HepG2 (cell line): ENCODE data around the gene TSKU. TPM values are rescaled to one million over a fixed set of nuclear protein-coding genes. Genes with fewer than 3 reads are reported as not detected.

Experiments
- ATF6 ChIP-seq: sonication (generic); formaldehyde crosslinking; conservative IDR thresholded peaks from 2 replicates; pipeline ENCODE4 v1.4.0; 2020; ENCODE audit warnings: missing genetic modification reagents
- BATF2 ChIP-seq: sonication (generic); formaldehyde crosslinking; IDR thresholded peaks from 2 replicates; pipeline ENCODE4 v1.8.0; 2022; ENCODE audit warnings: mild to moderate bottlenecking, missing genetic modification reagents, moderate library complexity
- CEBPG ChIP-seq: IDR thresholded peaks from 2 replicates; pipeline ENCODE4 v1.6.1; 2016
- HMG20B ChIP-seq: conservative IDR thresholded peaks from 2 replicates; pipeline ENCODE4 v1.6.1; 2016; ENCODE audit warnings: missing genetic modification reagents, missing compliant biosample characterization
- MEIS2 ChIP-seq: sonication (generic); formaldehyde crosslinking; IDR thresholded peaks from 2 replicates; pipeline ENCODE4 v1.9.0; 2021; ENCODE audit warnings: mild to moderate bottlenecking, missing genetic modification reagents
- NCOA2 ChIP-seq: sonication (generic); formaldehyde crosslinking; IDR thresholded peaks from 2 replicates; pipeline ENCODE4 v1.8.0; 2022; ENCODE audit warnings: inconsistent platforms
- THAP9 ChIP-seq: sonication (generic); formaldehyde crosslinking; IDR thresholded peaks from 2 replicates; pipeline ENCODE4; 2020; ENCODE audit warnings: missing genetic modification reagents, mild to moderate bottlenecking, borderline replicate concordance
- TMF1 ChIP-seq: sonication (generic); formaldehyde crosslinking; IDR thresholded peaks from 2 replicates; pipeline ENCODE4 v1.8.1; 2022; ENCODE audit warnings: low read depth, missing genetic modification reagents
- ZBTB40 ChIP-seq, 2 experiments: fragments of 450-650 bp in 1 of 2; sonication (generic) in 1 of 2; formaldehyde crosslinking in 1 of 2; IDR thresholded peaks; 2 replicates each; pipeline versions ENCODE4 v1.6.1 to v1.8.0; 2016 to 2022; ENCODE audit warnings: antibody characterized with exemption in 1 of 2, mild to moderate bottlenecking in 1 of 2, missing genetic modification reagents in 1 of 2
- ZBTB42 ChIP-seq: sonication (generic); formaldehyde crosslinking; IDR thresholded peaks from 2 replicates; pipeline ENCODE4 v1.5.0; 2020; ENCODE audit warnings: mild to moderate bottlenecking, missing genetic modification reagents
- ZKSCAN5 ChIP-seq: sonication (generic); formaldehyde crosslinking; IDR thresholded peaks from 2 replicates; pipeline ENCODE4 v1.5.1; 2020; ENCODE audit warnings: mild to moderate bottlenecking, missing genetic modification reagents
- ZNF354B ChIP-seq: sonication (generic); formaldehyde crosslinking; IDR thresholded peaks from 2 replicates; pipeline ENCODE4 v1.8.0; 2022; ENCODE audit warnings: mild to moderate bottlenecking, missing genetic modification reagents
- ZNF441 ChIP-seq: sonication (generic); formaldehyde crosslinking; IDR thresholded peaks from 2 replicates; pipeline ENCODE4 v1.7.0; 2021; ENCODE audit warnings: missing genetic modification reagents, borderline replicate concordance
- ZNF841 ChIP-seq: sonication (generic); formaldehyde crosslinking; IDR thresholded peaks from 2 replicates; pipeline ENCODE4 v1.8.1; 2023; ENCODE audit warnings: missing genetic modification reagents, borderline replicate concordance
- polyA plus RNA-seq, 8 experiments: library from polyadenylated mRNA; depleted of rRNA in 3 of 8; stranded (reverse) in 7 of 8; unstranded in 1 of 8; fragments of >200 nt; fragmentation: Illumina TruSeq in 4 of 8; extraction: Trizol in 4 of 8; gene quantifications; 2 replicates each; pipeline versions ENCODE4 v1.2.1 to v1.2.3, GENCODE V29; 2011 to 2016; ENCODE audit warnings: low read depth in 4 of 8, missing spikeins in 1 of 8, mixed read lengths in 1 of 8; ENCODE audit not compliant: insufficient read depth in 1 of 8
- total RNA-seq, 5 experiments: library from RNA; depleted of rRNA; stranded (reverse); fragments of >200 nt; fragmentation: Illumina TruSeq; extraction: Trizol; gene quantifications; 2 replicates each; pipeline ENCODE4 v1.2.3, GENCODE V29; 2016; ENCODE audit warnings: low read depth in 1 of 5

TSKU gene
- total and polyA plus RNA-seq, 2 of the 13 experiments (the other 11 are each of a cell fraction or from before 2014, with no cell fraction given), result 20.3 to 21.4 TPM

- TF ChIP-seq ZBTB40 (IDR thresholded peaks at IDR 0.05) (no peak), ZBTB40 (CRISPR knock-in tag; IDR thresholded peaks at IDR 0.05) (no peak), MEIS2 (CRISPR knock-in tag) (no peak), ZBTB42 (CRISPR knock-in tag) (peak; percentile 83; the same call in 1 of the 2 replicates), THAP9 (CRISPR knock-in tag) (no peak), ATF6 (CRISPR knock-in tag) (no peak), TMF1 (CRISPR knock-in tag) (no peak), BATF2 (no peak), CEBPG (CRISPR knock-in tag) (0 out of 2 replicates have a peak, but pooled peaks have one; percentile 20), ZNF354B (CRISPR knock-in tag) (no peak), ZNF441 (CRISPR knock-in tag) (no peak), HMG20B (CRISPR knock-in tag) (no peak), ZNF841 (no peak; the same call in 1 of the 2 replicates), ZKSCAN5 (CRISPR knock-in tag) (no peak), NCOA2 (CRISPR knock-in tag) (no peak; the same call in 1 of the 2 replicates)
Observed at GRCh38 chr11:76782531-76783293, 444 bp upstream of the TSKU start (continued).
